Caco-2 (cell line): ENCODE results near the gene DSCAML1. TPM values are rescaled to one million over a fixed set of nuclear protein-coding genes. Genes with fewer than 3 reads are reported as not detected.
A peak's percentile ranks its signal among the peaks of the same experiment; 100 is the strongest.

Source experiments
- BruUV-seq: library from RNA; stranded (reverse); fragments of 400-500 nt; replicated peaks from 2 replicates; lab custom pipeline; 2021; lab: Mats Ljungman, UMichigan
- CTCF ChIA-PET: fragments of 300-600 bp; sonication (Branson Sonifier 250); formaldehyde crosslinking; loops from one replicate; lab custom pipeline; 2022; ENCODE audit warnings: antibody characterized with exemption; lab: Charles Lee
- POLR2A ChIA-PET: fragments of 300-600 bp; sonication (Branson Sonifier 250); formaldehyde crosslinking; loops from one replicate; lab custom pipeline; 2022; ENCODE audit warnings: antibody characterized with exemption; lab: Charles Lee
- DNase-seq, 2 experiments: peaks; one replicate each; pipeline versions ENCODE4 v3.0.0 to v3.0.0-alpha.2; 2020 to 2022
- H3K27me3 ChIP-seq: replicated peaks from 2 replicates; pipeline ENCODE4 v1.6.0; 2011; ENCODE audit warnings: low read length; ENCODE audit not compliant: control insufficient read depth, insufficient read depth
- H3K36me3 ChIP-seq: 2 replicates; pipeline ENCODE4 v1.5.1; 2011; ENCODE audit warnings: low read length; ENCODE audit not compliant: control insufficient read depth, insufficient read depth
- H3K4me1 ChIP-seq: fragments of 250-450 bp; sonication (Bioruptor Pico); 2 replicates; pipeline ENCODE4 v1.5.1; 2020; ENCODE audit warnings: mild to moderate bottlenecking
- H3K4me3 ChIP-seq: 2 replicates; pipeline ENCODE4 v1.5.1; 2011; ENCODE audit warnings: low read depth, mild to moderate bottlenecking, control low read depth, low read length
- H3K9me3 ChIP-seq: fragments of 250-450 bp; sonication (Bioruptor Pico); 2 replicates; pipeline ENCODE4 v1.5.1; 2020; ENCODE audit warnings: mild to moderate bottlenecking, moderate library complexity
- H3K27ac Mint-ChIP-seq: one replicate; pipeline ENCODE4 v1.8.0; 2022; ENCODE audit warnings: mixed read lengths; ENCODE audit not compliant: unreplicated experiment
- H3K27me3 Mint-ChIP-seq: one replicate; pipeline ENCODE4 v1.8.0; 2022; ENCODE audit warnings: mixed read lengths; ENCODE audit not compliant: insufficient read depth, unreplicated experiment
- H3K36me3 Mint-ChIP-seq: one replicate; pipeline ENCODE4 v1.8.0; 2022; ENCODE audit warnings: mild to moderate bottlenecking, mixed read lengths; ENCODE audit not compliant: insufficient read depth, unreplicated experiment
- H3K4me1 Mint-ChIP-seq: one replicate; pipeline ENCODE4 v1.8.0; 2022; ENCODE audit warnings: low read depth, mixed read lengths; ENCODE audit not compliant: unreplicated experiment
- H3K4me3 Mint-ChIP-seq: one replicate; pipeline ENCODE4 v1.8.0; 2022; ENCODE audit warnings: mild to moderate bottlenecking, moderate library complexity, mixed read lengths; ENCODE audit not compliant: unreplicated experiment
- H3K9me3 Mint-ChIP-seq: one replicate; pipeline ENCODE4 v1.8.0; 2022; ENCODE audit warnings: mixed read lengths; ENCODE audit not compliant: unreplicated experiment
- intact Hi-C: fragments of 100-400 bp; cut with micrococcal nuclease; formaldehyde crosslinking; loops from one replicate; pipeline ENCODE4 v1.10.0; 2022; ENCODE audit not compliant: unreplicated experiment
- total RNA-seq: library from RNA; stranded (reverse); gene quantifications from 2 replicates; pipeline ENCODE4 v1.2.3, GENCODE V29; 2022
- TF ChIP-seq, protein P1 (sequence below), 2 experiments: fragments of 200-600 bp in 1 of 2; IDR thresholded peaks; 1 replicate in 1 of 2; 2 replicates in 1 of 2; pipeline versions ENCODE4 v1.5.1 to v1.8.0; 2011 to 2022; ENCODE audit warnings: antibody characterized with exemption in 1 of 2, control low read depth in 1 of 2, inconsistent platforms in 1 of 2, low read depth in 1 of 2, low read length in 1 of 2, mild to moderate bottlenecking in 1 of 2, moderate library complexity in 1 of 2; ENCODE audit not compliant: insufficient read depth in 1 of 2, severe bottlenecking in 1 of 2, unreplicated experiment in 1 of 2

Gene DSCAML1
- total RNA-seq, 1 experiment from 2014 or later: not detected

DNA sequence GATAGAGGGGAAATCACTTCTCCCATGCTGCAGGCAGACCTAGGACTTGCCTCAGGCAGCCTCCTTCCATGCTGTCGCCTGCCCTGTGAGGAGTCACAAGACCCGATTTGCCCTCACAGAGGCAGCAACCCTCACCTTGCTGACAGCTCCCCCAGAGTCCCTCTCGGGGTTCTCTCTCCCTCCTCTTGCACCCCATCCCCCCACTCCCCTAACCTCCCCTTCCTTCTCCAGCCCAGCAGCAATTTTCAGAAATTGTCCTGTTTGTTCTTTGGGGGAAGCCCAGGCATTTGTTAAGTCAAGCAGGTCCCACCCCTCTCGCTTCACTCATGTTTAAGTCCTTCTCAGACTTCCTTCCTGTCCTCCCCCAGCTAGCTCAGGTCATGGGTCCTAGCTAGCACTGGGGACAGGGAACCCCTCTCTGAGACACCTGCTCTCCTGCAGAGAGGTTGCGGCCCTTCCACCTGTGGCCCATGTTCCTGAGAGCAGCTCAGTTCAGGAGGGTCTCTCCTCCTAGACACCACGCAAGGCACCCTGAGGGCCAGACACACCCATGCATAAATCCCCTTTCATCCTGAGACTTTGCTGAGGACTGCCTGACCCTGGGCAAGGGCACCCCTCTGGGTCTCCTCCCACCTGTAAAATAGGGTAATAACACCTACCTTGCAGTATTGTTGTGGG, 33.8 kb upstream of the DSCAML1 start:
- no peaks in the 10 kb centered on the region for H3K27me3 ChIP-seq
- no TSS peak for BruUV-seq
- H3K36me3 Mint-ChIP-seq: peaks cover 5% of the 10 kb centered on the region
- H3K9me3 ChIP-seq: no peaks in the 10 kb centered on the region
- TF ChIP-seq, protein P1, sequence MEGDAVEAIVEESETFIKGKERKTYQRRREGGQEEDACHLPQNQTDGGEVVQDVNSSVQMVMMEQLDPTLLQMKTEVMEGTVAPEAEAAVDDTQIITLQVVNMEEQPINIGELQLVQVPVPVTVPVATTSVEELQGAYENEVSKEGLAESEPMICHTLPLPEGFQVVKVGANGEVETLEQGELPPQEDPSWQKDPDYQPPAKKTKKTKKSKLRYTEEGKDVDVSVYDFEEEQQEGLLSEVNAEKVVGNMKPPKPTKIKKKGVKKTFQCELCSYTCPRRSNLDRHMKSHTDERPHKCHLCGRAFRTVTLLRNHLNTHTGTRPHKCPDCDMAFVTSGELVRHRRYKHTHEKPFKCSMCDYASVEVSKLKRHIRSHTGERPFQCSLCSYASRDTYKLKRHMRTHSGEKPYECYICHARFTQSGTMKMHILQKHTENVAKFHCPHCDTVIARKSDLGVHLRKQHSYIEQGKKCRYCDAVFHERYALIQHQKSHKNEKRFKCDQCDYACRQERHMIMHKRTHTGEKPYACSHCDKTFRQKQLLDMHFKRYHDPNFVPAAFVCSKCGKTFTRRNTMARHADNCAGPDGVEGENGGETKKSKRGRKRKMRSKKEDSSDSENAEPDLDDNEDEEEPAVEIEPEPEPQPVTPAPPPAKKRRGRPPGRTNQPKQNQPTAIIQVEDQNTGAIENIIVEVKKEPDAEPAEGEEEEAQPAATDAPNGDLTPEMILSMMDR (IDR thresholded peaks at IDR 0.05; ENCODE audit: insufficient read depth in 1 of 2, low read depth in 1 of 2, low read length in 1 of 2, severe bottlenecking in 1 of 2, unreplicated experiment in 1 of 2): no peak
- no peak overlapping the region for H3K4me3 ChIP-seq
- peaks cover 36% of the 10 kb centered on the region for H3K4me1 Mint-ChIP-seq
- peak in 1 of 2 experiments; percentile 37 for DNase-seq
- H3K4me1 ChIP-seq: peaks cover 22% of the 10 kb centered on the region
- H3K27me3 Mint-ChIP-seq: no peaks in the 10 kb centered on the region
- H3K36me3 ChIP-seq: no peaks in the 10 kb centered on the region
- no peak overlapping the region for H3K4me3 Mint-ChIP-seq
- no peak overlapping the region for H3K27ac Mint-ChIP-seq
- no peaks in the 10 kb centered on the region for H3K9me3 Mint-ChIP-seq
- intact Hi-C loops: no loop called here
- POLR2A ChIA-PET: no interaction called here
- CTCF ChIA-PET: interaction anchor here (1.7 kb wide), 1 partner anchor 12 kb away, joined by 5 read pairs; no protein-coding TSS in a partner anchor

DNA sequence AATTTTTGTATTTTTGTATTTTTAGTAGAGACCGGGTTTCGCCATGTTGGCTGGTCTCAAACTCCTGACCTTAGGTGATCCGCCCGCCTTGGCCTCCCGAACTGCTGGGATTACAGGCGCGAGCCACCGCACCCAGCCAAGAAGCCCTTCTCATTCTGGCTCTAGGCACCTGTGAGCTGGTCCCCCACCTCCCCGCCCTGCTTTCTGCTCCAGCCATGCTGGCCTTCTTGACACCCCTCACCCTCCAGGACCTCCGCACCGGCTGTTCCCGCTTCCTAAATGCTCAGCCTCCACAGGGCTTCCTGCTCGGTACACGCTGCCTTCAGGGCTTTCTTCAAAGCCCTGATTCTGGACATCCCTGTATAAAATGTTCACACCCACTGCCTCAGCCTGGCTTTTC, 33.1 kb upstream of the DSCAML1 start:
- Histone ChIP-seq H3K27me3 (no peaks in the 10 kb centered on the region), H3K4me1 (peaks cover 22% of the 10 kb centered on the region), H3K9me3 (no peaks in the 10 kb centered on the region), H3K36me3 (no peaks in the 10 kb centered on the region), H3K4me3 (no peak overlapping the region)
- no peak for DNase-seq
- Mint-ChIP-seq H3K4me1 (peaks cover 36% of the 10 kb centered on the region), H3K4me3 (no peak overlapping the region), H3K27me3 (no peaks in the 10 kb centered on the region), H3K9me3 (no peaks in the 10 kb centered on the region), H3K27ac (no peak overlapping the region), H3K36me3 (peaks cover 10% of the 10 kb centered on the region)
- CTCF ChIA-PET: interaction anchor here (1.7 to 2.1 kb wide), 2 partner anchors 11 to 117 kb away, joined by 5 to 9 read pairs; no protein-coding TSS in a partner anchor
- TF ChIP-seq, protein P1 (IDR thresholded peaks at IDR 0.05; ENCODE audit: insufficient read depth in 1 of 2, low read depth in 1 of 2, low read length in 1 of 2, severe bottlenecking in 1 of 2, unreplicated experiment in 1 of 2): no peak
- no TSS peak for BruUV-seq
- intact Hi-C loops: no loop called here
- POLR2A ChIA-PET: no interaction called here

DNA sequence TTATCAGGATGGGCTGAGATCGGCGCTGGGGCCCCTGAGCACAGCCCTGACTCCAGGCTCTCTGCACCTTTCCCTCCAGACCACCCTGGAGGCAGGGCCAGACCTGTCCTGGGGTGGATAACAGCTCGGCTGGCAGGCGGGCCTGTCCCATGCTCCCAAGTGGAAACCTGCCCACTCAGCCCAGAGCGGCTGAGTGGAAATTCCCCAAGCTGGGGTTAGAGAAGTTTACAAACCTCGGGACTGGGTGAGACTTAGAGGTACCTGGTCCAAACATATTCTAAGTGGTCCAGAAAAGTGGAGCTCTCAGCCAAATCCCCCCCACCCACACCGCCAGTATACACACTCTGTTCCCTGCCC, 32.3 kb upstream of the DSCAML1 start:
- POLR2A ChIA-PET: no interaction called here
- DNase-seq: peak in 1 of 2 experiments; percentile 36
- Mint-ChIP-seq H3K27ac (no peak overlapping the region), H3K4me3 (no peak overlapping the region), H3K9me3 (no peaks in the 10 kb centered on the region), H3K36me3 (peaks cover 10% of the 10 kb centered on the region), H3K27me3 (no peaks in the 10 kb centered on the region), H3K4me1 (peaks cover 33% of the 10 kb centered on the region)
- no peak overlapping the region for H3K4me3 ChIP-seq
- intact Hi-C loops: no loop called here
- CTCF ChIA-PET: interaction anchor here (0.6 to 2.1 kb wide), 3 partner anchors 10 to 1144 kb away, joined by 4 to 9 read pairs (median 5); no protein-coding TSS in a partner anchor
- peaks cover 22% of the 10 kb centered on the region for H3K4me1 ChIP-seq
- H3K36me3 ChIP-seq: no peaks in the 10 kb centered on the region
- BruUV-seq: no TSS peak
- no peaks in the 10 kb centered on the region for H3K9me3 ChIP-seq
- no peaks in the 10 kb centered on the region for H3K27me3 ChIP-seq
- TF ChIP-seq, protein P1 (IDR thresholded peaks at IDR 0.05; ENCODE audit: insufficient read depth in 1 of 2, low read depth in 1 of 2, low read length in 1 of 2, severe bottlenecking in 1 of 2, unreplicated experiment in 1 of 2): no peak
